Measurements from ENCODE around the gene CAPN8. TPM values are rescaled to one million over a fixed set of nuclear protein-coding genes. Genes with fewer than 3 reads are reported as not detected.

Gene CAPN8
- total and polyA plus RNA-seq, 8 donors, result 0.57 to 87.9 (median 1.3) TPM

DNA sequence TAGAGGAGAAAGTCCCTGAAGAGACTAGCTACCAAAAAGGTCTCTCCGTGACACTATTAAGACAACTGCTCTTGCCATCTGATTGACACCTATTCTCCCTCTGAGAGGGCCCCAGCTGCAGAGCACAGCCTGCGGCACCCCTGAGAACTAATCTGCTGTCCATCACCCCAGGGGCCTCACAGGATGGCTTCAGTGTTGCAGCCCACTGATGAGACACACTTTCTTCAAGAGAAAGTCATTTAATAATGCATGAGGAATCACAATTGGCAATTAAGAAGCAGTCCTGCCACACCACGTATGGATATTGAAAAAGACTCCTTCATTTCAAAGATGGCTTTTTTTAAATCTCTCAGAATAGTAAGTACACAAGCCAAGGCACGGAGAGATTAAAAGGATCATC, 48.9 kb downstream of the CAPN8 start:
- no peaks in the 10 kb centered on the region for H3K9me3 ChIP-seq
- H3K27ac ChIP-seq, result no peak overlapping the region
- no peaks in the 10 kb centered on the region for H3K4me1 ChIP-seq
- ATAC-seq (no peak), DNase-seq (no peak)
- TF ChIP-seq, protein P1, sequence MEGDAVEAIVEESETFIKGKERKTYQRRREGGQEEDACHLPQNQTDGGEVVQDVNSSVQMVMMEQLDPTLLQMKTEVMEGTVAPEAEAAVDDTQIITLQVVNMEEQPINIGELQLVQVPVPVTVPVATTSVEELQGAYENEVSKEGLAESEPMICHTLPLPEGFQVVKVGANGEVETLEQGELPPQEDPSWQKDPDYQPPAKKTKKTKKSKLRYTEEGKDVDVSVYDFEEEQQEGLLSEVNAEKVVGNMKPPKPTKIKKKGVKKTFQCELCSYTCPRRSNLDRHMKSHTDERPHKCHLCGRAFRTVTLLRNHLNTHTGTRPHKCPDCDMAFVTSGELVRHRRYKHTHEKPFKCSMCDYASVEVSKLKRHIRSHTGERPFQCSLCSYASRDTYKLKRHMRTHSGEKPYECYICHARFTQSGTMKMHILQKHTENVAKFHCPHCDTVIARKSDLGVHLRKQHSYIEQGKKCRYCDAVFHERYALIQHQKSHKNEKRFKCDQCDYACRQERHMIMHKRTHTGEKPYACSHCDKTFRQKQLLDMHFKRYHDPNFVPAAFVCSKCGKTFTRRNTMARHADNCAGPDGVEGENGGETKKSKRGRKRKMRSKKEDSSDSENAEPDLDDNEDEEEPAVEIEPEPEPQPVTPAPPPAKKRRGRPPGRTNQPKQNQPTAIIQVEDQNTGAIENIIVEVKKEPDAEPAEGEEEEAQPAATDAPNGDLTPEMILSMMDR (IDR thresholded peaks at IDR 0.05), result no peak
- H3K36me3 ChIP-seq, result peaks cover 0 to 3% of the 10 kb centered on the region in 2 donors
- H3K4me3 ChIP-seq, result no peak overlapping the region
- H3K27me3 ChIP-seq, result no peaks in the 10 kb centered on the region
- intact Hi-C loops (cut with DNase I), result no loop called here

DNA sequence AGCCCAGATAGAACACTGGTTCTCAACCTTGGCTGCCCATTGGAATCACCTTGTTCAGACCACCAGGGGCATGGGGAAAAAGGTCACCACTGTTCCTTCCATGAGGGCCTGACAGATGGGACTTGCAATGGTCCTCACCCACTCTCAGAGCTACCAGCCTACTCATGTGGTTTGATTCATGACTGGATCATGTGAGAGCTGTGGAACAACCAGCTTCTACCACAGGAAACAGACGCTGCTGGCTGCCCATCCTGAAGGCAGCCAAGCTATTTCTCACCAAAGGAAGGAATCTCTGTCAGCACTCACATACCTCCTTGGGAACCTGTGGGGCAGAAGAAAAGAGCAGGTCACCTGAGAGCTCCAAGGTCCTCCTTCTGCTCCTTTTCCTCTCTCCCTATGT, 53.6 kb downstream of the CAPN8 start:
- no peak overlapping the region for H3K27ac ChIP-seq
- no peaks in the 10 kb centered on the region for H3K4me1 ChIP-seq
- no peaks in the 10 kb centered on the region for H3K9me3 ChIP-seq
- TF ChIP-seq, protein P1 (IDR thresholded peaks at IDR 0.05), result no peak
- ATAC-seq, result no peak
- intact Hi-C loops (cut with DNase I), result no loop called here
- no peak overlapping the region for H3K4me3 ChIP-seq
- H3K36me3 ChIP-seq, result peaks cover 0 to 7% of the 10 kb centered on the region in 2 donors
- H3K27me3 ChIP-seq, result no peaks in the 10 kb centered on the region
- DNase-seq, result no peak

DNA sequence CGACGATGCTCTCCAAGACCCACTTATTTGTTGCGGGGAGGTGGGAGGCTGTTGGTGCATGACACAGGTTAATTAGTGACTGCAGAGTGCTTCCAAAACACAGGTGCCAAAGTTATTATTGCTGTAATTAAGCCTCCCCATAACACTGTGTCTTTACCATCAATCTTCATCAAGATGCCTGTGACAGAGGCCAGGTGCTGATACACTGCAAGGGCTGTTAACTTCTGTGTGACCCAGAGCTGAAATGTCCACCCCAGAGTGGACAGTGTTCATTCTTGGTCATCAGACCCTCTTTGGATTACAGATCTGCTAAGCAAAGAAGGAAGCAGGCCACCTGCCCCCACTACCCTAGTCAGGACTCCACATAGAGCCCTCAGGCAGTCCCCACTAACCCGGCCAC, 55.5 kb downstream of the CAPN8 start:
- intact Hi-C loops (cut with DNase I), result no loop called here
- DNase-seq (no peak), ATAC-seq (no peak)
- Histone ChIP-seq H3K4me3 (no peak overlapping the region), H3K36me3 (peaks cover 0 to 7% of the 10 kb centered on the region in 2 donors), H3K4me1 (no peaks in the 10 kb centered on the region), H3K27ac (no peak overlapping the region), H3K9me3 (no peaks in the 10 kb centered on the region), H3K27me3 (no peaks in the 10 kb centered on the region)
- TF ChIP-seq, protein P1 (IDR thresholded peaks at IDR 0.05), result no peak

DNA sequence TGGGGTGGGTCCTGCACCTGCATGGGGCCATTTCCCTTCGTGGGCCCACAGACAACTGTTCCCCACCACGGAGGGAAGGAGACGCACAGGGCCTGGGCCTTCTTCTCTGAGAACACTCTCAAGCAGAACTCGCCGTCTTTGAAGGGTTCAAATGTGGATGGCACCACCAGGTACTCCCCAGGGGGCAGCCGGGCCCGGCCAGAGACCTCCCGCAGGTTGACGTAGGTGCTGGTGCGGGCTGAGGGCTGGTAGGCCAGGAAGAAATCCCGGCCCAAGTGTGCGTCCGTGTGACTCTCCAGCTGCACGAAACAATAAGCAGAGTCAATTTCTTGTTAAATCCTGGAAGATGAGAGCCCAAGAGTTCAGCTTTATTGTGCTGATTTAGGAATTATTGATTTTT, 56.4 kb downstream of the CAPN8 start:
- TF ChIP-seq, protein P1 (IDR thresholded peaks at IDR 0.05), result no peak
- ATAC-seq (no peak), DNase-seq (no peak)
- H3K9me3 ChIP-seq, result no peaks in the 10 kb centered on the region
- H3K27me3 ChIP-seq, result no peaks in the 10 kb centered on the region
- intact Hi-C loops (cut with DNase I), result no loop called here
- no peak overlapping the region for H3K27ac ChIP-seq
- H3K4me1 ChIP-seq, result no peaks in the 10 kb centered on the region
- H3K4me3 ChIP-seq, result no peak overlapping the region
- H3K36me3 ChIP-seq, result peaks cover 0 to 7% of the 10 kb centered on the region in 2 donors

DNA sequence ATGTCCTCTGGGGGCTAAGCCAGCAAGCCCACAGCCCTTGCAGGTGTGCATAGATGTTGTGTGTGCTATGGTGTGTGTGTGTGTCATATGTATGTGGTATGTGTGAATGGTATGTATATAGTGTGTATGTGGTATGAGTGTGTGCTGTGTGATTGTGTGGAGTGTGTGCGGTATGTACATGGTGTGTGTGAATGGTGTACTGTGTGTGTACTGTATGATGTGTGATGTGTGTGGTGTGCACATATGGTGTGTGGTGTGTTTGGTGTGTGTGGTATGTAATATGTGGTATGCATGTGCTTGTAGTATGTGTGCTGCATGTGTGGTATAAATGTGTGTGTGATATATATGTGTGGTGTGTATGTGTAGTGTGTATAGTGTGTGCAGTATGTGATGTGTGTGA, 107.0 kb downstream of the CAPN8 start:
- DNase-seq, result no peak
- Histone ChIP-seq H3K27ac (no peak overlapping the region), H3K4me3 (no peak overlapping the region), H3K27me3 (no peaks in the 10 kb centered on the region), H3K9me3 (no peaks in the 10 kb centered on the region), H3K36me3 (no peaks in the 10 kb centered on the region), H3K4me1 (no peaks in the 10 kb centered on the region)
- ATAC-seq, result no peak
- TF ChIP-seq, protein P1 (IDR thresholded peaks at IDR 0.05), result no peak
- intact Hi-C loops (cut with DNase I), result no loop called here

All from left lung (tissue), 10 donors.